ENCODE data around the gene ICAM1.
A peak's percentile ranks its signal among the peaks of the same experiment; 100 is the strongest.
"Not testable (repeated sequence)": the region's sequence is repeated elsewhere in the genome, so short reads cannot be mapped to it uniquely, and the experiment has no call there.

The ICAM1 gene, protein sequence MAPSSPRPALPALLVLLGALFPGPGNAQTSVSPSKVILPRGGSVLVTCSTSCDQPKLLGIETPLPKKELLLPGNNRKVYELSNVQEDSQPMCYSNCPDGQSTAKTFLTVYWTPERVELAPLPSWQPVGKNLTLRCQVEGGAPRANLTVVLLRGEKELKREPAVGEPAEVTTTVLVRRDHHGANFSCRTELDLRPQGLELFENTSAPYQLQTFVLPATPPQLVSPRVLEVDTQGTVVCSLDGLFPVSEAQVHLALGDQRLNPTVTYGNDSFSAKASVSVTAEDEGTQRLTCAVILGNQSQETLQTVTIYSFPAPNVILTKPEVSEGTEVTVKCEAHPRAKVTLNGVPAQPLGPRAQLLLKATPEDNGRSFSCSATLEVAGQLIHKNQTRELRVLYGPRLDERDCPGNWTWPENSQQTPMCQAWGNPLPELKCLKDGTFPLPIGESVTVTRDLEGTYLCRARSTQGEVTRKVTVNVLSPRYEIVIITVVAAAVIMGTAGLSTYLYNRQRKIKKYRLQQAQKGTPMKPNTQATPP

DNA sequence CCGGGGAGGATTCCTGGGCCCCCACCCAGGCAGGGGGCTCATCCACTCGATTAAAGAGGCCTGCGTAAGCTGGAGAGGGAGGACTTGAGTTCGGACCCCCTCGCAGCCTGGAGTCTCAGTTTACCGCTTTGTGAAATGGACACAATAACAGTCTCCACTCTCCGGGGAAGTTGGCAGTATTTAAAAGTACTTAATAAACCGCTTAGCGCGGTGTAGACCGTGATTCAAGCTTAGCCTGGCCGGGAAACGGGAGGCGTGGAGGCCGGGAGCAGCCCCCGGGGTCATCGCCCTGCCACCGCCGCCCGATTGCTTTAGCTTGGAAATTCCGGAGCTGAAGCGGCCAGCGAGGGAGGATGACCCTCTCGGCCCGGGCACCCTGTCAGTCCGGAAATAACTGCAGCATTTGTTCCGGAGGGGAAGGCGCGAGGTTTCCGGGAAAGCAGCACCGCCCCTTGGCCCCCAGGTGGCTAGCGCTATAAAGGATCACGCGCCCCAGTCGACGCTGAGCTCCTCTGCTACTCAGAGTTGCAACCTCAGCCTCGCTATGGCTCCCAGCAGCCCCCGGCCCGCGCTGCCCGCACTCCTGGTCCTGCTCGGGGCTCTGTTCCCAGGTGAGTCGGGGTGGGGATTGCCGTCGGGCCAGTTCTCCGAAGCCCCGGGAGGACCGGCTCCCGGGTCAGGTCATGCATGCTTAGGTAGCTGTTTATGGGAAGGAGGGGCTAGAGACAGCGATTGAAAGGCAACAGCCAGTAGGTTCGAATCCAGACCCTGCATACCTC is at the start of gene ICAM1:
Gene ICAM1, plus strand, starts transcription at position 505 of the 779 bp plus-strand sequence. Its CDS starts 40 bp downstream, at position 545.
- DNase-seq: peak; percentile 91

DNA sequence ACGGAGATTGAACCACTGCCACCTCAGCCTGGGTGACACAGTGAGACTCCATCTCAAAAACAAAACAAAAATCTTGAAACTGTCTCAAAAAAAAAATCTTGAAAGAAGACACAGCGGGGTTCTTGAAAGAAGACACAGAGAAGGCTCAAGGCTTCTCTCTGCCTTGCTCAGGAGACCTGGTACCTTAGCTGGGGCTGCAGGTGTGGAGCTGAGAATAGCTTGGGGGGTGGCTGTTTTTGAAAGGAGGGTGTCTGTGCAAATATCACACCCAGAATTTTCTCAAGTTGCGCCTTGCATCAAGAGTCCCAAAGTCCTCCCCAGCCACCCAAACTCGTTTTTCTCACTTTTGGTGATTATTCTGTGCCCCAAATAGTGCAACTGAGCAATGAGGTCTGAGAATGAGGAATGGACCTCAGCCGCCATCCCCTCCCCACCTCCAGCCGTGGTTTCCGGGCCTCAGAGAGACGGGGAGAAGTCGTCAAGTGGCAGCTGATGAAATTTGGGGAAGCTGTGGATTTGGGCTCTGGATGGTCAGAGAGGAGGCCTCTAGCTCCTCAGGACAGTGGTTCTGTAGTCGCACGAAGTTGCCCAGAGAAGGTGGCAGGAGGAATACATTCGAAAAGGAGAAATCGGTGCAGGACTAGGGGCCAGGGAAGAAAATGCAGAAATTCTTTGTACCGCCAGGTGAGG is 48.6 kb upstream of the ICAM1 start:
- no peak for DNase-seq

DNA sequence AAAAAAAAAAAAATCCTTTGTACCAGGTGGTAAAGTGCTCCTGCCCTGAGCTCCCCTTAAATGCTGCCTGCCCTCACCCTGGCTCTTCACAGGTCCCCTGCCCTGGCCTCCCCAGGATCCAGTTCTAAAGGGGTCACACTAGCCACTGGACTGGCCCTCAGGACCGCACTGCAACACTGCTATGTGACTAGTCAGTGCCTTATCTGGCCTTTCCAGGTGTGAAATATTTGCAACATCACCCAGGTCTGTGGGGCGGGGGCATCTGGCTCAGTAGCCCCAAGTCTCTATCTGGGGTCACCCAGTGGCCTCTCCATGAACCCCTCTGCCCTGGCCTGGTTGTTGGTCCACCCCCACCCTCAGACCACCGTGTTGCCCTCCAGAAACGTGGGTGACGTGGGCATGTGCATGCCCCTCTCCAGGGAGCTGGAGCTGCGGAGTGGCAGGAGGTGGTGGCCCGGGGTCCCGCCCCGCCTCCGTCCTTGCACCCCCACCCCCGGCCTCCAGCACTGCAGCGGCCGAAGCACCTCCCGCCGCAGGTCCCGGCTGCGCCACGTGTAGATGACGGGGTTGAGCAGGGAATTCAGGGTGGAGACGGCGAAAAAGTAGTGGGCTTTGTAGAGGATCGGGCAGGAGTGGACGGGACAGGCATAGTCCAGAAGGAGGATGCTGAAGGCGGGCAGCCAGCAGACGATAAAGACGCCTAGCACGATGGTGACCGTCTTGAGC is 47.3 kb upstream of the ICAM1 start:
- DNase-seq: no peak

DNA sequence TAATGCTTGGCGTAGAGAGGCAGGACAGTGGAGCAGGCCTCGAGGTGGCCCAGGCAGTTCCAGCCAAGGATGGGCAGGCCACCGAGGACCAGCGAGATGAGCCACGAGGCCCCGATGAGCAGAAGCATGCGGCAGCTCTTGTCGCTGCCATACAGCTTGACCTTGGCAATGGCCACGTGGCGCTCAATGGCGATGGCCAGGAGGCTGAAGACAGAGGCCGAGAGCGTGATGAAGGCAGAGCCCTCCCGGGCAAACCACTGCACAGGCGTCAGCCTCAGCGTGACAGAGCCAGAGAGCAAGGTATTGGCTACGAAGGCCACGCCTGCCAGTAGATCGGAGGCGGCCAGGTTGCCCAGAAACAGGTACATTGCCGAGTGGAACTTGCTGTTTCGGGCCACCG is 46.6 kb upstream of the ICAM1 start:
- DNase-seq: no peak

DNA sequence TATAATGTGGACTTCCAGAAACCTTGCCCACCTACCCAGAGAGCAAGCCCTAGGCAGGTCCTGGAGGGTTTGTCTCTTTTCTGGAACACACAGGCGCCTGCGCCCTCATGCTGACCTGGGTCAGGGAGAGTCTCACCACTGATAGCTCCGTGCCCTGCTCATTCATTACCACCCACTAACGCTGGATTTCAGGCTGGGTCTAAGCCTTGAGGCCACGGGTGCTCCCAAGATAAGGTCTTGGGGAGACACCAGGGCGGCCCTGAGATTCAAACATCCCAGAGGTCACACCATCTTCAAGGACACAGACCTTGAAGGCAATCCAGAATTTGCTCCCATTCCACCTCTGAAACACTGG is 44.9 kb upstream of the ICAM1 start:
- DNase-seq: no peak

DNA sequence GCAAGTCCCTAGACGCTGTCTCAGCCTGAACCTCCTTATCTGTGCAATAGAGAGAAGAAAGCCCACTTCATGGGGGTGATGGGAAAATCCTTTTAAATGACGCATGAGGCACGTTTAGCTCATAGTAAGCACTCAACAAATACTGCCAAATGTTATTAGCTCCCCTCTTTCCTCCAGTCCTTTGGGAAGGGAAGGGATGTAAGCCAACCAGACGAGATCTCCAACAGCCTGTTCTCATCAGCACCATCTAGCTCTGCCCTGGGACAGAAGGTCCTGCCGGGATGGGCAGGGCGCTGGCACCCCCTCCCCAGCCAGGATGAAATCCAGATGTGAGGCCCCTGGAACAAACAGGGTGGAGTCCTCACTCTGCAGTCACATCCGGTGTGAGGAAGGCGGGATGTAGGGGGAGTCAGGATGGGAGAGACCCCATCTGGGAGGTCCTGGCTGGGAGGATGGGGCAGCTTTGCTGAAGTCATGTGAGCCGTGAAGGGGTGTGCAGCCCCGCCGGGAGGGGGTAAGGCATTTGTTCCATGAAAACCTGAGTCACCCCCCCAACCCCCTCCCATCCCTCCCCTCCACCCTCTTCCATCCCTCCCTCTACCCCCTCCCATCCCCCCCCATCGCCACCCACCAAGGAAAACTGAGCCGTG is 44.4 kb upstream of the ICAM1 start:
- DNase-seq: no peak

DNA sequence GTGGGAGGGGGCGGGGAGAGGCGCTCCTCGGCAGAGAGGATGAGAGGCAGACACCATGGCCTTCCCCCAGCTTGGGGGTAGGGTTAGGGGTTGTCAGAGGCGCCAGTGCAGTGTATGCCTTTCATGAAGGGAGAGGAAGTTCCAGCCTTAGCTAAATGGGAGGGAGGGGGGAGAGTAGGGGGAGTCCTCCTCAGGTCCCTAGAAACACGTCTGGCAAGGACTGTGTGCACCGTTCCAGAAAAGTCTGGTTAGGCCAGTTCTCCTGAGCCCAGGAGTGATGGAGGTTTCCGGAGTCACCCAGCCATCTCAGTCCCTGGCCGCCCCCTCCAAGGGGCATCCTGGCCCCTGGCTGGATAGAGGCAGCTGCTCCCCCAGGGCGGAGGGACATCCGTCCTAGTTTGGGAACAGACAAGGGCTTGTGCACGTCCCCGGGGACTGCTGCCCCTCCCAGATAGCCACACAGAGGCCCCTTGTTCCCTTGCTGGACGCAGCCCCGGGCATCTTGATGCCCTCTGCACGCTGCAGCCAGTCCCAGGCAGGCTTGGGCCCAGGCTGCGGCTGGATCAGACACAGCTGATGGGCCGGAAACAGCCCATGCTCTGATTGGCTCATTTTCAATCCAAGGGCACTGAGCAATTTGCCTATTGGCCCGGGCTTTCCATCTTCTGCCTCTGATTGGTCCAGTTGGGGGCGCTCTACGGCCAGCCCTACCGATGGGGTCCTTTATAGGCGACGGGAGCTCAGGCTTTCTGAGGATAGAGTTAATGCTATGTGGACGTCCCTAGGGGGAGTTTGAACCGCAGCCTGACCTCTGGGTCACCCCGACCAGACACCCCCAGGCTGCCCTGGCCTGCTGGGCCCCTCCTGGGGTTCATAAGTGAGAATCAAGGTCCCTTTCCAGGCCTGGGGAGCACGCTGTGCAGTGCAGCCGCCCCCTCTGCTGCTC is 43.6 kb upstream of the ICAM1 start:
- no peak for DNase-seq

DNA sequence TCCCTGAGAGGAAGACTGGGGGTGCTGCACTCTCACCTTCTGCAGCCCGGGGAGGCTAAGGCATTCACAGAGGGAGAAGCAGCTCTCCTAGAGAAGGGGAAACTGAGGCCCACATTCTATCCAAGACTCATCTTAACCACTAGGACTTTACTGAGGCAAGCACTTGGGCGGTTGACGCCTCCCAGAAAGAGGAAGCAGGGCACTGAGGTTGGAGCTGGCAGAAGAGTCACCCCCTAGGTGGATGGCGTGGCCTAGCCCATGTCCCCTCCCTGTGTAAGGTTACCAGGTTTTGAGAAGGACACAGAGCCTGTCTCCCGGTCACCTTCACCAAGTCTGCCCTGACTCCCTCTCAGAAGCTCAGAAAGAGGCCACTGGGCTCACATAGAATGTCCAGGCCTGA is 42.5 kb upstream of the ICAM1 start:
- no peak for DNase-seq

DNA sequence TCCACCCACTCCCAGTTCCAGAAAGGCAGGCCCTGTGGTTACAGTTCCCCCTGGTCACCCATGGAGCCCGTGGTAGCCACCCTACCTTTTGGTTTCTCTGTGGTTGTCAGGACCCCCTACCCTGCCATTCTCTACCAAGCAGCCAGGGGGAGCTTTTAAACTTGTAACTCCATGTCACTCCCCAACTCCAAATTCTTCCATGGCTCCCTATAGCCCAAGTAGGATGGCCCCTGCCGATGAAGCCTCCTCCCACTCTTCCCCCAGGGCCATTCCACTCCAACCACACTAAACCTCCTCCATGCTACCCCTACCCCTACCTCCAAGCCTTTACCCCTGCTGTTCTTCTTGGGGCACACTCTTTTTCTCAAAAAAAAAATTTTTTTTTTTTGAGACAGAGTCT is 42.0 kb upstream of the ICAM1 start:
- peak; percentile 73 for DNase-seq

DNA sequence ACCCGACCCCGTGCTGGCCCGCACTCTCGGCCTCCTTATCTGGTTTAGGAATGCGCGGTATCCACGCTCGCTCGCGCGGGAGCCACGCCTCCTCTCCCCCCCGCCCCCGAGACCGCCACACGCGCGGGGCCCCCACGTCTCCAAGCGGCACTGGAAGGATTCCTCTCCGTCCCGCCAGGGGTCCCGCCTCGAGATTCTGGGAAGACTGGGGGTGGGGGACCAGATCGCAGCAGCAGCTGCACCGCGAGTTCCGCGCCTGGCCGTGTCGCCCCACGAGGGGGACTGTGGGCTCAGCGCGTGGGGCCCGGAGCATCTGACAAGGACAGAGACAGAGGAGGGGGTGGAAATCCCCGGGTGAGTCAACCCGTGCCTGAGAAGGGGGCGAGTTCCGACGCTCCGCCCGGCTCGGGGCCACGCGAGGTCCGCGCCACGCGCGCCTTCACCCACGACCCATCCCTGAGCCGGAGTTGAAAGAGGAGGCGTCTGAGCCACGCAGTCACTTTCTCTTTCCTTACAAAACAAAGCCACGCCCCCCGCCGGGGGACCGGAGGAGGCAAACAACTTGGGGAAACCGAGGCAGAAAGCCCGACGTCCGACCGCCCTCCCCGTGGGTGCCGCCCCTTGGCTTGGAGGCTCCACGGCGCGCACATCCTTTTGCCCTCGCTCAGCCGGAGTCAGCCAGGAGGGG is 40.6 kb upstream of the ICAM1 start:
- DNase-seq: peak; percentile 91

DNA sequence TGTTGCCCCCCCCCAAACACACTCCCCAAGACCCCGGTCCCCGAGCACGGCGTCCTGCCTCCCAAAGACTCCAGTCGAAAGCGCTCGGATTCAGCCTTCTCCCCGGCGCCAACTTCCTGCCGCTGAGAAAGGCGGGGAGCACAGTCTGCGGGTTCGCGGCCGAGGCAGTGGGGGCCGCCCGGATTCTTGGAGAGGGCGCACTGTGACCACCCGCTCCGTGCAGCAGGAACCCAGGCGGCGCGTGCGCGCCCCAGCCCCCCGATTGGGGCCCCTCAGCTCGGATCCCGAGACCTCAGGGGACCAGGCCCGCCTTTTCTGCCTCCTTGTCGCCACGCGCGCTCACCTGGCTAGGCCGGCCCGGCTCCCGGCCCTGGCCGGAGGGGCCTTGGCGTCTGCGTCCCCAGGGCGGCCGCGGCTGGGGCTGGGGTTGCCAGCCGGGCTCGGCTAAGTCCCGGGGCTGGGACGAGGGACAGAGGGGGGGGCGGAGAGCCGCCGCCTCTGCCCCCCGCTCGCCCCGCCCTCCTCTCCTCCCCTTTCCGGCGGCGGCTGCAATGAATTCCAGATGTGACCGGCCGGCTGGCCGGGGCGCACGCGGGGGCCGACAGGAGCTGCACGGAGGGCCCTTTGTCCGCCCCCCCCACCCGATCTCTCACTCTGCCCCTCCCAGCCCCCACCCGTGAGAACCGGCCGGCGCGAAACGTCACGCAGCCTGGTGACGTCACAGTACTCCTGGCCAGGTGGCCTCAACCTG is 39.9 kb upstream of the ICAM1 start, which contains the start of gene S1PR2:
Gene S1PR2, minus strand, starts transcription at position 471 of the 751 bp plus-strand sequence. CDS start 6,426 bp downstream, outside the sequence.
- peak; percentile 90 for DNase-seq

DNA sequence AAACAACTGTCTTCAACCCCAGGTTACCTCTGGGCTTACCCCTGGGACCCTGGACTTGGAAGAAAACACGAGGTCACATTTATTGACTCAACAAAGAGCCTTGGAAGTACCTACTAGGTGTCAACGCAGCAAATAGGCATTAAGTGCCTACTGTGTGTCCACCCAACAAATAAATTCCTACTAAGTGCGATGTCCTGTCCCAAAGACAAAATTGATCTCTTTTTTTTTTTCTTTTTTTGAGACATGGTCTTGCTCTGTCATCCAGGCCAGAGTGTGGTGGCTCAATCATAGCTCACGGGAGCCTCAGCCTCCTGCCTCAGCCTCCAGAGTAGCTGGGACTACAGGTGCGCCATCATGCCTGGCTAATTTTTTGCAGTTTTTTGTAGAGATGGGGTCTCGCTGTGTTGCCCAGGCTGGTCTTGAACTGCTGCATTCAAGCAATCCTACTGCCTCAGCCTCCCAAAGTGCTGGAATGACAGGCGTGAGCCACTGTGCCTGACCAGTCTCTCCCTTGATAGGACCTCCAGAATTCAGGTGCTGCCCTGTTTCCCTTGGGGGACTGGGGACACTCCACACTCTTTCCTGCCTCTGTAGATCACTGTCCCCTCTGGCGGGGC is 39.2 kb upstream of the ICAM1 start:
- no peak for DNase-seq

DNA sequence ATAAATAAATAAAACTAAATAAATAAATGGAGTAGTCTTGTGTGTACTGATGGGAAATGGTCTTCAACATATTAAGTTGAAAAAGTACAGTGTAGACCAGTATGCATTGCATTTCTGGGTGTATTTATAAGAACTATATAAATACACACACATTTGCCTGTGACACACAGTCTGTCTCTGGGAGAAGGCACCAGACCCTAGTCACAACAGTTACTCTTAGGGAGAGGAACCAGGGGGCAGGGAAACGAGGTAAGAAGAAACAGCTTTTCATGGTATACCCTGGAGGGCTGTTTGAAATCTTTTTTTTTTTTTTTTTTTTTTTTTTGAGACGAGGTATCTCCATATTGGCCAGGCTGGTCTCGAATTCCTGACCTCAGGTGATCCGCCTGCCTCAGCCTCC is 37.0 kb upstream of the ICAM1 start:
- DNase-seq: no peak

DNA sequence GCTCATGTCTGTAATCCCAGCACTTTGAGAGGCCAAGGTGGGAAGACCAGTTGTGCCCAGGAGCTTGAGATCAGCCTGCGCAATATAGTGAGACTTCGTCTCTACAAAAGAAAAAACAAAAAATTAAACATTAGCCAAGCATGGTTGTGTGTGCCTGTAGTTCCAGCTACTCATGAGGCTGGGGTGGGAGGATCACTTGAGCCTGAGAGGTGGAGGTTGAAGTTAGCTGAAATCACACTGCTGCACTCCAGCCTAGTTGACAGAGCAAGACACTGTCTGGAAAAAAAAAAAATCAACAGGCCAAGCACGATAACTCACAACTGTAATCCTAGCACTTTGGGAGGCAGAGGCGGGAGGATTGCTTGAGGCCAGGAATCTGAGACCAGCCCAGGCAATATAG is 35.9 kb upstream of the ICAM1 start:
- DNase-seq: no peak

DNA sequence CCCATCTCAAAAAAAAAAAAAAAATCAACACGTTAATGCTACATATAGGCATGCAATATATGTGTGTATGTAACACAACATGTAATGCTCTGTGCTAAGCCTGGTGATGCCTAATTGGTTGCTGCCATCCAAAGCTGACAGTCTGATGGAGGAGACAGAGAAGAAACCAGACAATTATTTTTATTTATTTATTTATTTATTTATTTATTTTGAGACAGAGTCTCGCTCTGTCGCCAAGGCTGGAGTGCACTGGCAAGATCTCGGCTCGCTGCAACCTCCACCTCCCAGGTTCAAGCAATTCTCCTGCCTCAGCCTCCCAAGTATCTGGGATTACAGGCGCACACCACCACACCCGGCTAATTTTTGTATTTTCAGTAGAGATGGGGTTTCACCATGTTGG is 35.5 kb upstream of the ICAM1 start:
- DNase-seq: not testable (repeated sequence)

DNA sequence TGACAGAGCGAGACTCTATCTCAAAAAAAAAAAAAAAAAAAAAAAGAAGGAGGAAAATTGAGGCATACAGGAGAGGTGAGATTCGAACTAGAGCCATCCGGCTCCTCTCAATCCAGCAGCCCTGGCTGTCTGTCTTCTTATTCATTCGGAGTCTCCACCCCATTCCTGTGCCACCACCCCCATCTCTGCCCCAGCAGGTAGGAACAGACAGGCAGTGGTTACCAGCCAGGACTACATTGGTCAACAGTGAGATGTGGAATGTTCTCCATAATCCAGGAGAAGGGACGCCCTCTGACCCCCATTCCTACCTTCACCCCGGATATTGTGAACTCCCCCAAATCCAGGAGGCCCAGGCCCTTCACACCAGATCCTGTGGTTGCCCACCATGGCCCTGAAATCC is 33.2 kb upstream of the ICAM1 start:
- DNase-seq: no peak

DNA sequence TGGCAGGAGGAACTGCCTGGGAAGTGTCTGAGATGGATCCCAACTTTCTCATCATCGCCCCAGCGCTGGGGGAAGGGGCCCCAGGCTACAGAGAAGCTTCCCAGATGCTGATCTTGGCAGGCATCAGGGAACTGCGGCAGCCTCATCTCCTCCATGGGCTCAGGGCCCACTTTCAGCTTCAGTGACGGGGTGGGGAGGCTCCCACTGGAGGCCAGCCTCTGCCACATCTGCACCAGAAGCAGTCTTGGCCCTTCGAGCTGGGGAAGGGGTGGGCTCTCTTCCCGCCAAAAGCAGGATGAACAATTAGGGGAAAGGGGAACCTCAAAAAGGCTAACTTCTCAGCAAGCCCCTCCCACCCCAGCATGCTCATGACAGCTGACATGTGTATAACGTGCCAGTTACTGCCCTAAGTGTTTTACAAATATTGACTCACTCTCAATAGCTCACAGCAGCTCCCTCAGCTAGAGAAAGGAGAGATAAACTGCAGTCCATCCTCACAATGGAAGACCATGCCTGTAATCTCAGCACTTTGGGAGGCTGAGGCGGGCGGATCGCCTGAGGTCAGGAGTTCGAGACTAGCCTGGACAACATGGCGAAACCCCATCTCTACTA is 32.6 kb upstream of the ICAM1 start:
- DNase-seq: no peak

DNA sequence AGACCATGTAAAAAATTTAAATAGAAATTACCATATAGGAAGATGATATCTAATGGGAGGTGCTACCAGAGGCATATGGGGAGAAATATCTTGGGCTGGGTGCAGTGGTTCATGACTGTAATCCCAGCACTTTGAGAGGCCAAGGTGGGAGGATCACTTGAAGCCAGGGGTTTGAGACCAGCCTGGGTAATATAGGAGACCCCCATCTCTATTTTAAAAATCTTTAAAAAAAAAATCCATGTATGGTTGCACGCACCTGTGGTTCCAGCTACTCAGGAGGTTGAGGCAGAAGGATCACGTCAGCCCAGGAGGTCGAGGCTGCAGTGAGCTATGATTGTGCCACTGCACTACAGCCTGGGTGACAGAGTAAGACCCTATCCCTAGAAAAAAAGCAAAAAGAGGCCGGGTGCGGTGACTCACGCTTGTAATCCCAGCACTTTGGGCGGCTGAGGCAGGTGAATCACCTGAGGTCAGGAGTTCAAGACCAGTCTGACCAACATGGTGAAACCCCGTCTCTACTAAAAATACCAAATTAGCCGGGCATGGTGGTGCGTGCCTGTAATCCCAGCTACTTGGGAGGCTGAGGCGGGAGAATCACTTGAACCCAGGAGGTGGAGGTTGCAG is 29.0 kb upstream of the ICAM1 start:
- DNase-seq: not testable (repeated sequence)
